ENCODE data around the gene KIRREL1. TPM values are rescaled to one million over a fixed set of nuclear protein-coding genes. Genes with fewer than 3 reads are reported as not detected.

Gene KIRREL1
- total and polyA plus RNA-seq, 2 experiments from 2014 or later = 5.1 to 35.2 TPM

DNA sequence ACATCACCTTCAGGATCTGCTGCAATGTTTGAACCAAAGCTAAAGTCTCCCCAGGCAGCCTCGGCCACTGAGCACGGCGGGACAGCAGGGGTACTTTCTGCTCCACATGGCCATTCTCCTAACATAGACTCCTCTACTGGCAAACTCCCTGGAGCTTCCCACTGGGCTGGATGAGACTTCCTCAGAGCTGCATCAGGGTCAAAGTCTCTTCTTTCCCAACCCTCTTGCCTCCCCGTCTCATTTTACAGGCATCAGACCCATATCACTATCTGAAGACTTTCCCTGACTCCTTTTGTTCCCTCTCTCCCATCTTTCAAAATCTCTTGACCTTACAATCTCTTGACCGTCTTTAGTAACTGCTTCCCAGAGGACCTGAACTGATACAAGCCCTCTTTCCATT is 42.2 kb upstream of the KIRREL1 start:
- no peaks in the 10 kb centered on the region for H3K4me1 ChIP-seq (ENCODE audit: insufficient read depth)
- no peaks in the 10 kb centered on the region for H3K79me2 ChIP-seq (replicated peaks; ENCODE audit: insufficient read depth)
- no peaks in the 10 kb centered on the region for H3K9me2 ChIP-seq (ENCODE audit: insufficient read depth)
- H3K27ac ChIP-seq (ENCODE audit: low read depth) = no peak overlapping the region
- Mint-ChIP-seq H3K36me3 (ENCODE audit: low read depth) (no peaks in the 10 kb centered on the region), H3K4me1 (peaks cover 5% of the 10 kb centered on the region; the same call in 1 of the 3 replicates), H3K9me3 (no peaks in the 10 kb centered on the region), H3K4me3 (no peak overlapping the region), H3K27ac (no peak overlapping the region), H3K27me3 (ENCODE audit: insufficient read depth, low read depth, poor library complexity) (peaks cover 1% of the 10 kb centered on the region)
- H4K20me1 ChIP-seq (replicated peaks; ENCODE audit: insufficient read depth) = no peaks in the 10 kb centered on the region
- no peak for ATAC-seq
- H3K4me2 ChIP-seq = no peak overlapping the region
- TF ChIP-seq, protein P1, sequence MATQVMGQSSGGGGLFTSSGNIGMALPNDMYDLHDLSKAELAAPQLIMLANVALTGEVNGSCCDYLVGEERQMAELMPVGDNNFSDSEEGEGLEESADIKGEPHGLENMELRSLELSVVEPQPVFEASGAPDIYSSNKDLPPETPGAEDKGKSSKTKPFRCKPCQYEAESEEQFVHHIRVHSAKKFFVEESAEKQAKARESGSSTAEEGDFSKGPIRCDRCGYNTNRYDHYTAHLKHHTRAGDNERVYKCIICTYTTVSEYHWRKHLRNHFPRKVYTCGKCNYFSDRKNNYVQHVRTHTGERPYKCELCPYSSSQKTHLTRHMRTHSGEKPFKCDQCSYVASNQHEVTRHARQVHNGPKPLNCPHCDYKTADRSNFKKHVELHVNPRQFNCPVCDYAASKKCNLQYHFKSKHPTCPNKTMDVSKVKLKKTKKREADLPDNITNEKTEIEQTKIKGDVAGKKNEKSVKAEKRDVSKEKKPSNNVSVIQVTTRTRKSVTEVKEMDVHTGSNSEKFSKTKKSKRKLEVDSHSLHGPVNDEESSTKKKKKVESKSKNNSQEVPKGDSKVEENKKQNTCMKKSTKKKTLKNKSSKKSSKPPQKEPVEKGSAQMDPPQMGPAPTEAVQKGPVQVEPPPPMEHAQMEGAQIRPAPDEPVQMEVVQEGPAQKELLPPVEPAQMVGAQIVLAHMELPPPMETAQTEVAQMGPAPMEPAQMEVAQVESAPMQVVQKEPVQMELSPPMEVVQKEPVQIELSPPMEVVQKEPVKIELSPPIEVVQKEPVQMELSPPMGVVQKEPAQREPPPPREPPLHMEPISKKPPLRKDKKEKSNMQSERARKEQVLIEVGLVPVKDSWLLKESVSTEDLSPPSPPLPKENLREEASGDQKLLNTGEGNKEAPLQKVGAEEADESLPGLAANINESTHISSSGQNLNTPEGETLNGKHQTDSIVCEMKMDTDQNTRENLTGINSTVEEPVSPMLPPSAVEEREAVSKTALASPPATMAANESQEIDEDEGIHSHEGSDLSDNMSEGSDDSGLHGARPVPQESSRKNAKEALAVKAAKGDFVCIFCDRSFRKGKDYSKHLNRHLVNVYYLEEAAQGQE (IDR thresholded peaks at IDR 0.05; ENCODE audit: unreplicated experiment) = no peak
- TF ChIP-seq, protein P2, sequence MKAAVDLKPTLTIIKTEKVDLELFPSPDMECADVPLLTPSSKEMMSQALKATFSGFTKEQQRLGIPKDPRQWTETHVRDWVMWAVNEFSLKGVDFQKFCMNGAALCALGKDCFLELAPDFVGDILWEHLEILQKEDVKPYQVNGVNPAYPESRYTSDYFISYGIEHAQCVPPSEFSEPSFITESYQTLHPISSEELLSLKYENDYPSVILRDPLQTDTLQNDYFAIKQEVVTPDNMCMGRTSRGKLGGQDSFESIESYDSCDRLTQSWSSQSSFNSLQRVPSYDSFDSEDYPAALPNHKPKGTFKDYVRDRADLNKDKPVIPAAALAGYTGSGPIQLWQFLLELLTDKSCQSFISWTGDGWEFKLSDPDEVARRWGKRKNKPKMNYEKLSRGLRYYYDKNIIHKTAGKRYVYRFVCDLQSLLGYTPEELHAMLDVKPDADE (IDR thresholded peaks at IDR 0.05) = no peak
- TF ChIP-seq, protein P3, sequence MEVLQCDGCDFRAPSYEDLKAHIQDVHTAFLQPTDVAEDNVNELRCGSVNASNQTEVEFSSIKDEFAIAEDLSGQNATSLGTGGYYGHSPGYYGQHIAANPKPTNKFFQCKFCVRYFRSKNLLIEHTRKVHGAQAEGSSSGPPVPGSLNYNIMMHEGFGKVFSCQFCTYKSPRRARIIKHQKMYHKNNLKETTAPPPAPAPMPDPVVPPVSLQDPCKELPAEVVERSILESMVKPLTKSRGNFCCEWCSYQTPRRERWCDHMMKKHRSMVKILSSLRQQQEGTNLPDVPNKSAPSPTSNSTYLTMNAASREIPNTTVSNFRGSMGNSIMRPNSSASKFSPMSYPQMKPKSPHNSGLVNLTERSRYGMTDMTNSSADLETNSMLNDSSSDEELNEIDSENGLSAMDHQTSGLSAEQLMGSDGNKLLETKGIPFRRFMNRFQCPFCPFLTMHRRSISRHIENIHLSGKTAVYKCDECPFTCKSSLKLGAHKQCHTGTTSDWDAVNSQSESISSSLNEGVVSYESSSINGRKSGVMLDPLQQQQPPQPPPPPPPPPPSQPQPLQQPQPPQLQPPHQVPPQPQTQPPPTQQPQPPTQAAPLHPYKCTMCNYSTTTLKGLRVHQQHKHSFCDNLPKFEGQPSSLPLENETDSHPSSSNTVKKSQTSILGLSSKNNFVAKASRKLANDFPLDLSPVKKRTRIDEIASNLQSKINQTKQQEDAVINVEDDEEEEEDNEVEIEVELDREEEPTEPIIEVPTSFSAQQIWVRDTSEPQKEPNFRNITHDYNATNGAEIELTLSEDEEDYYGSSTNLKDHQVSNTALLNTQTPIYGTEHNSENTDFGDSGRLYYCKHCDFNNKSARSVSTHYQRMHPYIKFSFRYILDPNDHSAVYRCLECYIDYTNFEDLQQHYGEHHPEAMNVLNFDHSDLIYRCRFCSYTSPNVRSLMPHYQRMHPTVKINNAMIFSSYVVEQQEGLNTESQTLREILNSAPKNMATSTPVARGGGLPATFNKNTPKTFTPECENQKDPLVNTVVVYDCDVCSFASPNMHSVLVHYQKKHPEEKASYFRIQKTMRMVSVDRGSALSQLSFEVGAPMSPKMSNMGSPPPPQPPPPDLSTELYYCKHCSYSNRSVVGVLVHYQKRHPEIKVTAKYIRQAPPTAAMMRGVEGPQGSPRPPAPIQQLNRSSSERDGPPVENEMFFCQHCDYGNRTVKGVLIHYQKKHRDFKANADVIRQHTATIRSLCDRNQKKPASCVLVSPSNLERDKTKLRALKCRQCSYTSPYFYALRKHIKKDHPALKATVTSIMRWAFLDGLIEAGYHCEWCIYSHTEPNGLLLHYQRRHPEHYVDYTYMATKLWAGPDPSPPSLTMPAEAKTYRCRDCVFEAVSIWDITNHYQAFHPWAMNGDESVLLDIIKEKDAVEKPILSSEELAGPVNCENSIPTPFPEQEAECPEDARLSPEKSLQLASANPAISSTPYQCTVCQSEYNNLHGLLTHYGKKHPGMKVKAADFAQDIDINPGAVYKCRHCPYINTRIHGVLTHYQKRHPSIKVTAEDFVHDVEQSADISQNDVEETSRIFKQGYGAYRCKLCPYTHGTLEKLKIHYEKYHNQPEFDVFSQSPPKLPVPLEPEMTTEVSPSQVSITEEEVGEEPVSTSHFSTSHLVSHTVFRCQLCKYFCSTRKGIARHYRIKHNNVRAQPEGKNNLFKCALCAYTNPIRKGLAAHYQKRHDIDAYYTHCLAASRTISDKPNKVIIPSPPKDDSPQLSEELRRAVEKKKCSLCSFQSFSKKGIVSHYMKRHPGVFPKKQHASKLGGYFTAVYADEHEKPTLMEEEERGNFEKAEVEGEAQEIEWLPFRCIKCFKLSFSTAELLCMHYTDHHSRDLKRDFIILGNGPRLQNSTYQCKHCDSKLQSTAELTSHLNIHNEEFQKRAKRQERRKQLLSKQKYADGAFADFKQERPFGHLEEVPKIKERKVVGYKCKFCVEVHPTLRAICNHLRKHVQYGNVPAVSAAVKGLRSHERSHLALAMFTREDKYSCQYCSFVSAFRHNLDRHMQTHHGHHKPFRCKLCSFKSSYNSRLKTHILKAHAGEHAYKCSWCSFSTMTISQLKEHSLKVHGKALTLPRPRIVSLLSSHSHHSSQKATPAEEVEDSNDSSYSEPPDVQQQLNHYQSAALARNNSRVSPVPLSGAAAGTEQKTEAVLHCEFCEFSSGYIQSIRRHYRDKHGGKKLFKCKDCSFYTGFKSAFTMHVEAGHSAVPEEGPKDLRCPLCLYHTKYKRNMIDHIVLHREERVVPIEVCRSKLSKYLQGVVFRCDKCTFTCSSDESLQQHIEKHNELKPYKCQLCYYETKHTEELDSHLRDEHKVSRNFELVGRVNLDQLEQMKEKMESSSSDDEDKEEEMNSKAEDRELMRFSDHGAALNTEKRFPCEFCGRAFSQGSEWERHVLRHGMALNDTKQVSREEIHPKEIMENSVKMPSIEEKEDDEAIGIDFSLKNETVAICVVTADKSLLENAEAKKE (CRISPR knock-in tag; IDR thresholded peaks at IDR 0.05) = no peak
- no peak for TF ChIP-seq JUNB (IDR thresholded peaks at IDR 0.05; ENCODE audit: unreplicated experiment)
- no peak for TF ChIP-seq STAT1 (IDR thresholded peaks at IDR 0.05; ENCODE audit: unreplicated experiment)
- no peak for TF ChIP-seq ZNF331 (CRISPR knock-in tag; IDR thresholded peaks at IDR 0.05; ENCODE audit: low read depth)
- TF ChIP-seq EZH2phosphoT487 (IDR thresholded peaks at IDR 0.05; ENCODE audit: unreplicated experiment) = no peak
- no peak for TF ChIP-seq POLR2AphosphoS5 (IDR thresholded peaks at IDR 0.05; ENCODE audit: low read depth)
- no peak overlapping the region for H3K4me3 ChIP-seq
- no peaks in the 10 kb centered on the region for H3K27me3 ChIP-seq (ENCODE audit: insufficient read depth)
- DNase-seq (ENCODE audit: low spot score) = no peak
- H2AFZ ChIP-seq = no peak overlapping the region
- no peaks in the 10 kb centered on the region for H3F3A ChIP-seq (replicated peaks; ENCODE audit: low read depth)
- H3K36me3 ChIP-seq (ENCODE audit: insufficient read depth) = no peaks in the 10 kb centered on the region

All from GM23338 (cell line).